HepG2 (cell line): ENCODE data around the gene NSMCE4A. TPM values are rescaled to one million over a fixed set of nuclear protein-coding genes. Genes with fewer than 3 reads are reported as not detected.
A peak's percentile ranks its signal among the peaks of the same experiment; 100 is the strongest.

Experiments used
- BRD4 ChIP-seq: sonication (generic); formaldehyde crosslinking; IDR thresholded peaks from 2 replicates; pipeline ENCODE4 v1.4.0; 2020; ENCODE audit warnings: missing genetic modification reagents
- EZH2 ChIP-seq: conservative IDR thresholded peaks from 2 replicates; pipeline ENCODE4 v1.6.1; 2012; ENCODE audit warnings: mild to moderate bottlenecking, low read depth, low read length, moderate library complexity
- MTERF4 ChIP-seq: sonication (generic); formaldehyde crosslinking; IDR thresholded peaks from 2 replicates; pipeline ENCODE4 v1.8.0; 2023; ENCODE audit warnings: mild to moderate bottlenecking, missing genetic modification reagents
- MXD3 ChIP-seq: IDR thresholded peaks from 2 replicates; pipeline ENCODE4 v1.6.1; 2016; ENCODE audit warnings: mild to moderate bottlenecking, missing biosample characterization, missing genetic modification reagents
- NFYC ChIP-seq: IDR thresholded peaks from 2 replicates; pipeline ENCODE4 v1.6.1; 2016; ENCODE audit warnings: missing genetic modification reagents, missing compliant biosample characterization
- NRL ChIP-seq: sonication (generic); formaldehyde crosslinking; IDR thresholded peaks from 2 replicates; pipeline ENCODE4 v1.5.0; 2020; ENCODE audit warnings: missing genetic modification reagents, mild to moderate bottlenecking, moderate library complexity, borderline replicate concordance
- RARA ChIP-seq: IDR thresholded peaks from 2 replicates; pipeline ENCODE4 v1.6.1; 2016; ENCODE audit warnings: missing genetic modification reagents, missing compliant biosample characterization
- RFX3 ChIP-seq: IDR thresholded peaks from 2 replicates; pipeline ENCODE4 v1.6.1; 2016; ENCODE audit warnings: missing biosample characterization, missing genetic modification reagents
- SMYD3 ChIP-seq: sonication (generic); formaldehyde crosslinking; IDR thresholded peaks from 2 replicates; pipeline ENCODE4 v1.8.1; 2023; ENCODE audit warnings: mild to moderate bottlenecking, missing genetic modification reagents
- SPEN ChIP-seq: sonication (generic); formaldehyde crosslinking; IDR thresholded peaks from 2 replicates; pipeline ENCODE4 v1.5.1; 2020; ENCODE audit warnings: low read depth, mild to moderate bottlenecking, missing genetic modification reagents
- TBX3 ChIP-seq: fragments of 450-650 bp; IDR thresholded peaks from 2 replicates; pipeline ENCODE4 v1.6.1; 2017; ENCODE audit warnings: antibody characterized with exemption, mild to moderate bottlenecking, inconsistent platforms, borderline replicate concordance
- TGIF2 ChIP-seq: IDR thresholded peaks from 2 replicates; pipeline ENCODE4 v1.6.1; 2016; ENCODE audit warnings: control low read depth, missing compliant biosample characterization
- THAP8 ChIP-seq: sonication (generic); formaldehyde crosslinking; IDR thresholded peaks from 2 replicates; pipeline ENCODE4 v1.5.1; 2020; ENCODE audit warnings: missing genetic modification reagents, mild to moderate bottlenecking, borderline replicate concordance
- ZNF296 ChIP-seq: sonication (generic); formaldehyde crosslinking; conservative IDR thresholded peaks from 2 replicates; pipeline ENCODE4 v1.5.0; 2020; ENCODE audit warnings: mild to moderate bottlenecking, missing genetic modification reagents
- ZNF556 ChIP-seq: sonication (generic); formaldehyde crosslinking; IDR thresholded peaks from 2 replicates; pipeline ENCODE4 v1.4.0; 2020; ENCODE audit warnings: mild to moderate bottlenecking, missing genetic modification reagents, borderline replicate concordance
- ZNF564 ChIP-seq: sonication (generic); formaldehyde crosslinking; IDR thresholded peaks from 2 replicates; pipeline ENCODE4 v1.8.1; 2023; ENCODE audit warnings: mild to moderate bottlenecking, missing genetic modification reagents
- ZNF614 ChIP-seq: IDR thresholded peaks from 2 replicates; pipeline ENCODE4 v1.6.1; 2018; ENCODE audit warnings: missing biosample characterization, missing genetic modification reagents, inconsistent platforms, borderline replicate concordance
- ZNF749 ChIP-seq: sonication (generic); formaldehyde crosslinking; IDR thresholded peaks from 2 replicates; pipeline ENCODE4 v1.8.0; 2022; ENCODE audit warnings: mild to moderate bottlenecking, missing genetic modification reagents, moderate library complexity, borderline replicate concordance
- polyA plus RNA-seq, 8 experiments: library from polyadenylated mRNA; depleted of rRNA in 3 of 8; stranded (reverse) in 7 of 8; unstranded in 1 of 8; fragments of >200 nt; fragmentation: Illumina TruSeq in 4 of 8; extraction: Trizol in 4 of 8; gene quantifications; 2 replicates each; pipeline versions ENCODE4 v1.2.1 to v1.2.3, GENCODE V29; 2011 to 2016; ENCODE audit warnings: low read depth in 4 of 8, missing spikeins in 1 of 8, mixed read lengths in 1 of 8; ENCODE audit not compliant: insufficient read depth in 1 of 8
- total RNA-seq, 5 experiments: library from RNA; depleted of rRNA; stranded (reverse); fragments of >200 nt; fragmentation: Illumina TruSeq; extraction: Trizol; gene quantifications; 2 replicates each; pipeline ENCODE4 v1.2.3, GENCODE V29; 2016; ENCODE audit warnings: low read depth in 1 of 5
- TF ChIP-seq, protein P1 (sequence below): sonication (generic); formaldehyde crosslinking; IDR thresholded peaks from 2 replicates; pipeline ENCODE4 v1.5.0; 2020; ENCODE audit warnings: mild to moderate bottlenecking, missing genetic modification reagents
- TF ChIP-seq, protein P2 (sequence below): sonication (generic); formaldehyde crosslinking; IDR thresholded peaks from 2 replicates; pipeline ENCODE4 v1.4.0; 2020; ENCODE audit warnings: missing genetic modification reagents
- TF ChIP-seq, protein P3 (sequence below): IDR thresholded peaks from 2 replicates; pipeline ENCODE4 v1.4.0; 2020; ENCODE audit warnings: mild to moderate bottlenecking, missing genetic modification reagents

The NSMCE4A gene
- total and polyA plus RNA-seq, 2 of the 13 experiments (the other 11 are each of a cell fraction or from before 2014, with no cell fraction given), result 61.1 to 91.6 TPM

DNA sequence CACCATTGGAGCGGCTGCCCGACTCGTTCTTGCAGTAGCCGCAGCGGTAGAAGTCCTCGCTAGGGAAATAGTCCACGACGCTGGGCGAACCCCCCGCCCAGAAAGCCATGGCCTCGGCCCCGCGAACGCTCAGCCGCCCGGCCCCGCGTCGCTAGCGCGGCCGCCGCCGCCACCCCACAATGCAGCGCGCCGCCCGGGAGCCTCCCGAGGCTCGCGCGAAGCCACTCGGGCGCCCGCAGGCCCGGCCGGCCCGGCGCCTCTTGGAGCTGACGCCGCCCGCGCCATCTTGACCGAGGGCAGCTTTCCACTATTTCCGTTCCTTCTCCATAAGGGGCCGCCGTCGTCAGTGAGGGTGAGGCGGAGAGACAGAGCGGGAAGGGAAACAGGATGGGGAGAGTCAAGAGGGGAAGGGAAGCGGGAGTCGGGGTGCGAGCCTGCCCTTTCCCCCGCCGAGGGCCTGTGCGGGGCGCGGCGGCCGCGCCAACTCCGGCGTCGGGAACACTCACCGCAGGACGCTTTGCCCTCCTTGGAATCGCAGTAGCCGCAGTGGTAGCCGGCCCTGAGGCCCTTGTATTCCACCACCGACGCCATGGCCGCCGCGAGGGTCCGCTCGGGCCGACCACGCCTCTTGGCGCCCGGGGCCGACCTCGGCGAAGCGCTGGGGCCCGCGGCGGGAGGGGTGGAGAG, 47.0 kb downstream of the NSMCE4A start, which contains the start of gene ATE1 (continued):
- TF ChIP-seq SPEN (CRISPR knock-in tag) (peak; percentile 30; the same call in 1 of the 2 replicates), ZNF749 (peak; percentile 40), ZNF556 (CRISPR knock-in tag) (0 out of 2 replicates have a peak, but pooled peaks have one; percentile 26), NRL (CRISPR knock-in tag) (no peak), ZNF564 (CRISPR knock-in tag) (no peak), ZNF296 (CRISPR knock-in tag) (no peak), ZNF614 (CRISPR knock-in tag) (no peak; the same call in none of the 2 replicates), EZH2 (no peak), MTERF4 (CRISPR knock-in tag) (peak; percentile 6; the same call in 1 of the 2 replicates), NFYC (CRISPR knock-in tag) (peak; percentile 29; the same call in 1 of the 2 replicates), TBX3 (no peak), RFX3 (CRISPR knock-in tag) (no peak), BRD4 (peak; percentile 69; the same call in 1 of the 2 replicates), RARA (CRISPR knock-in tag) (no peak), SMYD3 (CRISPR knock-in tag) (no peak), MXD3 (CRISPR knock-in tag) (peak; percentile 71), THAP8 (no peak), TGIF2 (no peak)
- TF ChIP-seq, protein P1, sequence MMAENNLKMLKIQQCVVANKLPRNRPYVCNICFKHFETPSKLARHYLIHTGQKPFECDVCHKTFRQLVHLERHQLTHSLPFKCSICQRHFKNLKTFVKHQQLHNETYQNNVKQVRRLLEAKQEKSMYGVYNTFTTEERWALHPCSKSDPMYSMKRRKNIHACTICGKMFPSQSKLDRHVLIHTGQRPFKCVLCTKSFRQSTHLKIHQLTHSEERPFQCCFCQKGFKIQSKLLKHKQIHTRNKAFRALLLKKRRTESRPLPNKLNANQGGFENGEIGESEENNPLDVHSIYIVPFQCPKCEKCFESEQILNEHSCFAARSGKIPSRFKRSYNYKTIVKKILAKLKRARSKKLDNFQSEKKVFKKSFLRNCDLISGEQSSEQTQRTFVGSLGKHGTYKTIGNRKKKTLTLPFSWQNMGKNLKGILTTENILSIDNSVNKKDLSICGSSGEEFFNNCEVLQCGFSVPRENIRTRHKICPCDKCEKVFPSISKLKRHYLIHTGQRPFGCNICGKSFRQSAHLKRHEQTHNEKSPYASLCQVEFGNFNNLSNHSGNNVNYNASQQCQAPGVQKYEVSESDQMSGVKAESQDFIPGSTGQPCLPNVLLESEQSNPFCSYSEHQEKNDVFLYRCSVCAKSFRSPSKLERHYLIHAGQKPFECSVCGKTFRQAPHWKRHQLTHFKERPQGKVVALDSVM (CRISPR knock-in tag), result peak; percentile 14; the same call in 1 of the 2 replicates
- TF ChIP-seq, protein P2, sequence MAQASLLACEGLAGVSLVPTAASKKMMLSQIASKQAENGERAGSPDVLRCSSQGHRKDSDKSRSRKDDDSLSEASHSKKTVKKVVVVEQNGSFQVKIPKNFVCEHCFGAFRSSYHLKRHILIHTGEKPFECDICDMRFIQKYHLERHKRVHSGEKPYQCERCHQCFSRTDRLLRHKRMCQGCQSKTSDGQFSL (CRISPR knock-in tag), result no peak
- TF ChIP-seq, protein P3, sequence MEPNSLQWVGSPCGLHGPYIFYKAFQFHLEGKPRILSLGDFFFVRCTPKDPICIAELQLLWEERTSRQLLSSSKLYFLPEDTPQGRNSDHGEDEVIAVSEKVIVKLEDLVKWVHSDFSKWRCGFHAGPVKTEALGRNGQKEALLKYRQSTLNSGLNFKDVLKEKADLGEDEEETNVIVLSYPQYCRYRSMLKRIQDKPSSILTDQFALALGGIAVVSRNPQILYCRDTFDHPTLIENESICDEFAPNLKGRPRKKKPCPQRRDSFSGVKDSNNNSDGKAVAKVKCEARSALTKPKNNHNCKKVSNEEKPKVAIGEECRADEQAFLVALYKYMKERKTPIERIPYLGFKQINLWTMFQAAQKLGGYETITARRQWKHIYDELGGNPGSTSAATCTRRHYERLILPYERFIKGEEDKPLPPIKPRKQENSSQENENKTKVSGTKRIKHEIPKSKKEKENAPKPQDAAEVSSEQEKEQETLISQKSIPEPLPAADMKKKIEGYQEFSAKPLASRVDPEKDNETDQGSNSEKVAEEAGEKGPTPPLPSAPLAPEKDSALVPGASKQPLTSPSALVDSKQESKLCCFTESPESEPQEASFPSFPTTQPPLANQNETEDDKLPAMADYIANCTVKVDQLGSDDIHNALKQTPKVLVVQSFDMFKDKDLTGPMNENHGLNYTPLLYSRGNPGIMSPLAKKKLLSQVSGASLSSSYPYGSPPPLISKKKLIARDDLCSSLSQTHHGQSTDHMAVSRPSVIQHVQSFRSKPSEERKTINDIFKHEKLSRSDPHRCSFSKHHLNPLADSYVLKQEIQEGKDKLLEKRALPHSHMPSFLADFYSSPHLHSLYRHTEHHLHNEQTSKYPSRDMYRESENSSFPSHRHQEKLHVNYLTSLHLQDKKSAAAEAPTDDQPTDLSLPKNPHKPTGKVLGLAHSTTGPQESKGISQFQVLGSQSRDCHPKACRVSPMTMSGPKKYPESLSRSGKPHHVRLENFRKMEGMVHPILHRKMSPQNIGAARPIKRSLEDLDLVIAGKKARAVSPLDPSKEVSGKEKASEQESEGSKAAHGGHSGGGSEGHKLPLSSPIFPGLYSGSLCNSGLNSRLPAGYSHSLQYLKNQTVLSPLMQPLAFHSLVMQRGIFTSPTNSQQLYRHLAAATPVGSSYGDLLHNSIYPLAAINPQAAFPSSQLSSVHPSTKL (CRISPR knock-in tag), result peak; percentile 19; the same call in 1 of the 2 replicates
